HCT116 (cell line): Measurements from ENCODE around the gene ANKLE1. TPM values are rescaled to one million over a fixed set of nuclear protein-coding genes. Genes with fewer than 3 reads are reported as not detected.

Experiments used
- ATAC-seq: fragments of 200-7000 bp; cut with Tn5 transposase; 2 replicates; pipeline ENCODE4 v1.9.1; 2020; ENCODE audit warnings: mild to moderate bottlenecking, moderate library complexity
- BruUV-seq: library from RNA; stranded (reverse); fragments of 400-500 nt; replicated peaks from 2 replicates; lab custom pipeline; 2021; lab: Mats Ljungman, UMichigan
- CTCF ChIA-PET: fragments of 300-600 bp; sonication (Branson Sonifier 250); formaldehyde crosslinking; loops from one replicate; lab custom pipeline; 2021; ENCODE audit warnings: antibody characterized with exemption; lab: Charles Lee
- POLR2A ChIA-PET: fragments of 300-600, 350-600 bp; sonication (Branson Sonifier 250); formaldehyde crosslinking; loops from one replicate; lab custom pipeline; 2021; ENCODE audit warnings: antibody characterized with exemption; lab: Charles Lee
- RAD21 ChIA-PET, 2 experiments: fragments of 300-600 bp; sonication (Branson Sonifier 250); formaldehyde crosslinking; loops; one replicate each; lab custom pipeline; 2023; ENCODE audit warnings: low total read pairs in 2 of 2; ENCODE audit not compliant: uncharacterized antibody in 2 of 2, unreplicated experiment in 2 of 2, low non-redundant PET in 1 of 2; lab: Charles Lee
- DNase-seq: peaks from one replicate; pipeline ENCODE4 v3.0.0-alpha.2; 2010; ENCODE audit warnings: low read depth, low spot score
- H2AFZ ChIP-seq: fragments of 200-600 bp; shearing (Covaris generic), sonication (generic); 2 replicates; pipeline ENCODE4 v1.6.1; 2017; ENCODE audit warnings: low read depth, mixed run types, mixed read lengths, antibody characterized with exemption, low read length; ENCODE audit not compliant: poor library complexity, severe bottlenecking
- H3K27ac ChIP-seq: 2 replicates; pipeline ENCODE4 v1.5.1; 2012; ENCODE audit warnings: low read depth, low read length
- H3K27me3 ChIP-seq: fragments of 200-600 bp; sonication (generic); 2 replicates; pipeline ENCODE4 v1.6.1; 2016; ENCODE audit warnings: mixed run types, low read length, mixed read lengths; ENCODE audit not compliant: insufficient read depth
- H3K36me3 ChIP-seq, 2 experiments: fragments of 200-500 bp in 1 of 2; fragments of 200-600 bp in 1 of 2; sonication (Bioruptor generic) in 1 of 2; sonication (generic) in 1 of 2; 2 replicates each; pipeline versions ENCODE4 v1.5.1 to v1.6.1; 2014 to 2016; ENCODE audit warnings: low read length in 2 of 2, inconsistent platforms in 1 of 2, mixed read lengths in 1 of 2, mixed run types in 1 of 2; ENCODE audit not compliant: insufficient read depth in 2 of 2, control insufficient read depth in 1 of 2
- H3K4me1 ChIP-seq, 2 experiments: fragments of 200-600 bp in 1 of 2; sonication (generic) in 1 of 2; 2 replicates each; pipeline versions ENCODE4 v1.5.1 to v1.6.1; 2012 to 2017; ENCODE audit warnings: low read length in 2 of 2, inconsistent platforms in 1 of 2, mild to moderate bottlenecking in 1 of 2, mixed read lengths in 1 of 2, mixed run types in 1 of 2, moderate library complexity in 1 of 2; ENCODE audit not compliant: insufficient read depth in 2 of 2, control insufficient read depth in 1 of 2
- H3K4me2 ChIP-seq: fragments of 200-600 bp; sonication (generic); 2 replicates; pipeline ENCODE4 v1.6.1; 2017; ENCODE audit warnings: mixed run types, low read length, mixed read lengths
- H3K4me3 ChIP-seq, 2 experiments: fragments of 200-600 bp in 1 of 2; sonication (generic) in 1 of 2; replicated peaks in 1 of 2; 2 replicates each; pipeline ENCODE4 v1.5.1; 2011 to 2016; ENCODE audit warnings: low read length in 2 of 2, control low read depth in 1 of 2, low read depth in 1 of 2, mild to moderate bottlenecking in 1 of 2, mixed read lengths in 1 of 2, mixed run types in 1 of 2
- H3K79me2 ChIP-seq: fragments of 200-600 bp; sonication (generic); 2 replicates; pipeline ENCODE4 v1.6.1; 2017; ENCODE audit warnings: mild to moderate bottlenecking, mixed run types, low read length, moderate library complexity, mixed read lengths; ENCODE audit not compliant: insufficient read depth
- H3K9ac ChIP-seq: fragments of 200-600 bp; sonication (generic); 2 replicates; pipeline ENCODE4 v1.6.1; 2016; ENCODE audit warnings: low read length, mixed read lengths
- H3K9me2 ChIP-seq: fragments of 200-600 bp; sonication (generic), shearing (Covaris generic); 2 replicates; pipeline ENCODE4 v1.6.1; 2017; ENCODE audit warnings: mixed run types, mild to moderate bottlenecking, moderate library complexity; ENCODE audit not compliant: insufficient read depth
- H3K9me3 ChIP-seq, 2 experiments: fragments of 200-500 bp in 1 of 2; fragments of 200-600 bp in 1 of 2; sonication (Bioruptor generic) in 1 of 2; sonication (generic) in 1 of 2; 2 replicates each; pipeline ENCODE4 v1.6.1; 2014 to 2017; ENCODE audit warnings: low read length in 2 of 2, mixed read lengths in 2 of 2, inconsistent platforms in 1 of 2, low read depth in 1 of 2, mild to moderate bottlenecking in 1 of 2, mixed run types in 1 of 2, moderate library complexity in 1 of 2; ENCODE audit not compliant: control insufficient read depth in 1 of 2, insufficient read depth in 1 of 2
- H4K20me1 ChIP-seq: fragments of 200-600 bp; sonication (generic), shearing (Covaris generic); 2 replicates; pipeline ENCODE4 v1.6.1; 2017; ENCODE audit warnings: mixed run types, mild to moderate bottlenecking, moderate library complexity; ENCODE audit not compliant: insufficient read depth
- ATF3 ChIP-seq: IDR thresholded peaks from 2 replicates; pipeline ENCODE4 v1.6.1; 2012
- CBX3 ChIP-seq: IDR thresholded peaks from 2 replicates; pipeline ENCODE4 v1.6.1; 2012; ENCODE audit warnings: low read depth
- CEBPB ChIP-seq: IDR thresholded peaks from 2 replicates; pipeline ENCODE4 v1.6.1; 2012; ENCODE audit warnings: low read depth
- EGR1 ChIP-seq: IDR thresholded peaks from 2 replicates; pipeline ENCODE4 v1.6.1; 2012; ENCODE audit warnings: low read depth
- ELF1 ChIP-seq: IDR thresholded peaks from 2 replicates; pipeline ENCODE4 v1.6.1; 2012; ENCODE audit warnings: low read depth, borderline replicate concordance
- EZH2phosphoT487 ChIP-seq: fragments of 200-600 bp; IDR thresholded peaks from 2 replicates; pipeline ENCODE4 v1.6.1; 2018; ENCODE audit warnings: antibody characterized with exemption, borderline replicate concordance
- FOSL1 ChIP-seq: IDR thresholded peaks from 2 replicates; pipeline ENCODE4 v1.6.1; 2012; ENCODE audit warnings: low read depth
- JUND ChIP-seq: IDR thresholded peaks from 2 replicates; pipeline ENCODE4 v1.6.1; 2012
- MAX ChIP-seq: IDR thresholded peaks from 2 replicates; pipeline ENCODE4 v1.6.1; 2012
- POLR2A ChIP-seq: IDR thresholded peaks from 2 replicates; pipeline ENCODE4 v1.7.0; 2011; ENCODE audit warnings: borderline replicate concordance; ENCODE audit not compliant: insufficient read depth, insufficient read length; ENCODE audit errors: extremely low read depth
- POLR2AphosphoS5 ChIP-seq: IDR thresholded peaks from 2 replicates; pipeline ENCODE4 v1.6.1; 2011; ENCODE audit warnings: mild to moderate bottlenecking, low read depth, low read length, moderate library complexity
- RAD21 ChIP-seq: IDR thresholded peaks from 2 replicates; pipeline ENCODE4 v1.6.1; 2012; ENCODE audit warnings: low read depth, mild to moderate bottlenecking
- SIN3A ChIP-seq: IDR thresholded peaks from 2 replicates; pipeline ENCODE4 v1.6.1; 2012; ENCODE audit warnings: low read depth
- SP1 ChIP-seq: IDR thresholded peaks from 2 replicates; pipeline ENCODE4 v1.6.1; 2012; ENCODE audit warnings: low read depth
- SRF ChIP-seq: IDR thresholded peaks from 2 replicates; pipeline ENCODE4 v1.6.1; 2012; ENCODE audit warnings: low read depth
- YY1 ChIP-seq: IDR thresholded peaks from 2 replicates; pipeline ENCODE4 v1.6.1; 2011; ENCODE audit warnings: low read length, low read depth, moderate library complexity, mild to moderate bottlenecking; ENCODE audit not compliant: insufficient replicate concordance; ENCODE audit errors: extremely low read depth
- ZBTB33 ChIP-seq: IDR thresholded peaks from 2 replicates; pipeline ENCODE4 v1.6.1; 2011; ENCODE audit warnings: mild to moderate bottlenecking, low read length, moderate library complexity; ENCODE audit not compliant: insufficient replicate concordance; ENCODE audit errors: extremely low read depth
- ZFX ChIP-seq: fragments of 450-650 bp; IDR thresholded peaks from 2 replicates; pipeline ENCODE4 v1.6.1; 2017
- ZNF274 ChIP-seq: fragments of 200-500 bp; sonication (Bioruptor generic); IDR thresholded peaks from 2 replicates; pipeline ENCODE4 v1.6.1; 2014; ENCODE audit warnings: mild to moderate bottlenecking, low read depth, low read length, inconsistent platforms
- intact Hi-C: fragments of 100-400 bp; cut with micrococcal nuclease; formaldehyde crosslinking; loops from 2 replicates; pipeline ENCODE4 v1.10.0; 2022
- total RNA-seq: library from RNA; stranded (reverse); gene quantifications from one replicate; pipeline ENCODE4 v1.2.1, GENCODE V29; 2021; ENCODE audit not compliant: unreplicated experiment

ANKLE1 gene
- total RNA-seq, 1 experiment from 2014 or later: 14.8 TPM

- Histone ChIP-seq H4K20me1 (no peaks in the 10 kb centered on the region), H2AFZ (no peak overlapping the region), H3K9me3 (no peaks in the 10 kb centered on the region), H3K4me2 (no peak overlapping the region), H3K36me3 (peaks cover 6 to 28% of the 10 kb centered on the region in 2 experiments; a peak in 3 of 4 replicates), H3K79me2 (peaks cover 12% of the 10 kb centered on the region; the same call in 1 of the 2 replicates), H3K4me3 (no peak overlapping the region), H3K27me3 (no peaks in the 10 kb centered on the region), H3K9me2 (no peaks in the 10 kb centered on the region), H3K27ac (no peak overlapping the region), H3K4me1 (peaks cover 0 to 23% of the 10 kb centered on the region in 2 experiments; a peak in 2 of 4 replicates), H3K9ac (no peak overlapping the region)
- intact Hi-C loops: no loop called here
- CTCF ChIA-PET: no interaction called here
- TF ChIP-seq YY1 (no peak), EZH2phosphoT487 (no peak), RAD21 (no peak)
- ATAC-seq (no peak), DNase-seq (no peak)
- no TSS peak for BruUV-seq
- POLR2A ChIA-PET: interaction anchor here (0.6 to 0.7 kb wide), 2 partner anchors 12 to 102 kb away, joined by 3 to 4 read pairs; partner anchors contain the start of gene BABAM1
- RAD21 ChIA-PET: no interaction called here
Measured at GRCh38 chr19:17279436-17279835, 2.3 kb upstream of the ANKLE1 start.

GRCh38 chr19:17282488-17283125 is 906 bp downstream of the ANKLE1 start:
- H3K9ac ChIP-seq: peak overlapping the region; percentile 76
- H3K9me3 ChIP-seq: no peaks in the 10 kb centered on the region
- H3K4me1 ChIP-seq: peaks cover 0 to 26% of the 10 kb centered on the region in 2 experiments; a peak in 2 of 4 replicates
- DNase-seq (peak; percentile 57), ATAC-seq (peak; percentile 88)
- H3K36me3 ChIP-seq: peaks cover 0 to 7% of the 10 kb centered on the region in 2 experiments; a peak in 1 of 4 replicates
- H3K79me2 ChIP-seq: peaks cover 12% of the 10 kb centered on the region; the same call in 1 of the 2 replicates
- no TSS peak for BruUV-seq
- peak overlapping the region; percentile 44 to 63 for H3K4me3 ChIP-seq
- ChIA-PET RAD21 (no interaction called here), CTCF (interaction anchor here (0.8 to 1.0 kb wide), 4 partner anchors 16 to 214 kb away, joined by 3 to 7 read pairs (median 4); partner anchors contain the start of gene BABAM1), POLR2A (interaction anchor here (0.7 to 2.3 kb wide), 2 partner anchors 16 to 1186 kb away, joined by 3 to 8 read pairs; partner anchors contain the start of gene BABAM1)
- H2AFZ ChIP-seq: no peak overlapping the region
- no peaks in the 10 kb centered on the region for H3K9me2 ChIP-seq
- intact Hi-C loops: loop anchor here (1.0 to 5.0 kb wide), 3 partner anchors 77 to 505 kb away; no protein-coding TSS in a partner anchor
- H3K4me2 ChIP-seq: peak overlapping the region; percentile 82
- no peaks in the 10 kb centered on the region for H3K27me3 ChIP-seq
- H4K20me1 ChIP-seq: no peaks in the 10 kb centered on the region
- H3K27ac ChIP-seq: peak overlapping the region; percentile 74
- TF ChIP-seq CBX3 (no peak), MAX (peak; percentile 82), CEBPB (no peak), FOSL1 (no peak), ATF3 (no peak), JUND (no peak), YY1 (no peak), POLR2A (peak; percentile 40), SIN3A (no peak), RAD21 (peak; percentile 96), SRF (no peak), ZNF274 (no peak), SP1 (no peak), ZFX (peak; percentile 30; the same call in 1 of the 2 replicates), POLR2AphosphoS5 (no peak), ZBTB33 (no peak), ELF1 (no peak), EGR1 (no peak)
